ENCODE data around the gene SLC6A20.
"Not testable (repeated sequence)": the region's sequence is repeated elsewhere in the genome, so short reads cannot be mapped to it uniquely, and the experiment has no call there.

SLC6A20 gene

DNA sequence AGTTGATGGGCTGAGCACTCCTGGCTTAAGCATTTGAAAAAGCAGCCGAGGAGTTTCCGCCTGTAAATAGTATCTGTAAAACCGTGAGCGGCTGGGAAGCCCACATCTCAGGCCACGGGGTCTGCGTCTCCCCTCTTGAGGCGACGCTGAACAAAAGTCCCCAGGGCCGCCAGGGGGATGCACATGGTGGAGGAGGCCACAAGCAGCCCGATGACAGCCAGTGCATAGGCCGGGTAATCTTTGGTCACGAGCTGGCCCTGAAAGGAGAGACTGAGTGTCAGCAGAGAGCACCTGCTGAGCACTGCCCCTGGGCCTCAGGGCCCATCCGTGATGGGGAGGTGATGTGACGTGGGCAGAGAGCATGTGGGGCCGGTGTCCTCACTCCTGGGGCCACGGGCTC lies 37.5 kb downstream of the SLC6A20 start:
- DNase-seq (ENCODE audit: low spot score) = no peak

DNA sequence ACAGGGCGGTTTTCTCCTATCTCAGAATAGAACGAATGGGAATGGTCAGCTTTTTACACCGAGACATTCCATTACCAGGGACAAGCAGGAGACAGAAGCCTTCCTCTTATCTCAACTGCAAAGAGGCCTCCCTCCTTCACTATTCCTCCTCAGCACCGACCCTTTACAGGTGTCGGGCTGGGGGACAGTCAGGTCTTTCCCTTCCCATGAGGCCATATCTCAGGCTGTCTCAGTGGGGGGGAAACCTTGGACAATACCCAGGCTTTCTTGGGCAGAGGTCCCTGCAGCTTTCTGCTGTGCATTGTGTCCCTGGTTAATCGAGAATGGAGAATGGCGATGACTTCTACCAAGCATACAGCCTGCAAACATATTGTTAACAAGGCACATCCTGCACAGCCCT lies 39.2 kb downstream of the SLC6A20 start:
- DNase-seq (ENCODE audit: low spot score) = not testable (repeated sequence)

DNA sequence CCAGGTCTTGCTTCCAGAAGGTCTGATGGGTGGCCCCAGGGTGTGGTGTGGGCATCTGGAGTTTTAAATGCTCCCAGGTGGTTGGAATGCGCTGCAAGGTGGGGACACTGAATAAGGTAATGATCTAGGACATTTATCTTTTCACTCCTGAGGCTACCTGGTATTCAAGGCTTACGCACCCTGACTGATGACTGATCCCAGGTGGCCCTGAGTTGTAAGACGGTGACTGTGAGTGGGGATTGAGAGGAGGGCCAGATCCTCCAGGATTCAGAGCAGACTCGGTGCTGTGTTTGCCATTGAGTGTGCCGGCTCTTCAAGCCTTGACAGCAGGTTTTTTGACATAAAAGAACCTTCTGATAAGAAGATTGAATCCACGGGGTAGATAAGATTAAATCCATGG lies 40.3 kb downstream of the SLC6A20 start:
- DNase-seq (ENCODE audit: low spot score) = no peak

DNA sequence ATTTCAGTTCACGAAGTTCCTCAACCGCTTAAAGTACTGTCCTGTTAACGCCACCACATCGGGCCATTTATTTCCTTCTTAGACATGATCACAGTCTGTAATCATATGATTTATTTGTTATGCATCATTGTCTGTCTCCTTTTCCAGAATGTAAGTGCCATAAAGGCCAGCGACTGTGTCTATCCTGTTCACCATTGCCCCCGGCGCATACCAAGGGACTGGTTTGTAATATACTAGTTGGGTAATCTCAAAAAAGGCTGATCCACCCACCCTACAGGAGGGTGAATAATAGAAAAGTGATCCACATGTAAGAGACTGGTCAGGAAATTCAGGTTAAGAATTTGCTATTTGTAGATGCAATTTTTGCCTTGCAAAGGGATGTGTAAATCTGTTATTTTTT lies 41.9 kb downstream of the SLC6A20 start:
- DNase-seq (ENCODE audit: low spot score) = no peak

DNA sequence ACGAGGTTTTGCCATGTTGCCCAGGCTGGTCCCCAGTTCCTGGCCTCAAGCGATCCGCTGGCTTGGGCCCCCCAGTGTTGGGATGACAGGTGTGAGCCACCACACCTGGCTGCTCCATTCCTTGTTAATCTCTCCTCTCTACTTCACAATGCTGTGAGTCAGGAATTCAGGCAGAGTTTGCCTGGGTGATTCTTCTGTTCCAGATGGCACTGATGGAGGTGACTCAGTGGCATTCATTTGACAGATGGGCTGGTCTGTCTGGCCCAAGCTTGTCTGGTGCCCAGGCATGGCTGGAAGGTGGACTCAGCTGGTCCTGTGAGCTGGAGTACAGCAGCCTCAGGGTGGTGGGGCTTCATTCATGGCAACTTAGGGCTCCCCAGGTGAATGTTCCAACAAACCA lies 43.2 kb downstream of the SLC6A20 start:
- no peak for DNase-seq (ENCODE audit: low spot score)

DNA sequence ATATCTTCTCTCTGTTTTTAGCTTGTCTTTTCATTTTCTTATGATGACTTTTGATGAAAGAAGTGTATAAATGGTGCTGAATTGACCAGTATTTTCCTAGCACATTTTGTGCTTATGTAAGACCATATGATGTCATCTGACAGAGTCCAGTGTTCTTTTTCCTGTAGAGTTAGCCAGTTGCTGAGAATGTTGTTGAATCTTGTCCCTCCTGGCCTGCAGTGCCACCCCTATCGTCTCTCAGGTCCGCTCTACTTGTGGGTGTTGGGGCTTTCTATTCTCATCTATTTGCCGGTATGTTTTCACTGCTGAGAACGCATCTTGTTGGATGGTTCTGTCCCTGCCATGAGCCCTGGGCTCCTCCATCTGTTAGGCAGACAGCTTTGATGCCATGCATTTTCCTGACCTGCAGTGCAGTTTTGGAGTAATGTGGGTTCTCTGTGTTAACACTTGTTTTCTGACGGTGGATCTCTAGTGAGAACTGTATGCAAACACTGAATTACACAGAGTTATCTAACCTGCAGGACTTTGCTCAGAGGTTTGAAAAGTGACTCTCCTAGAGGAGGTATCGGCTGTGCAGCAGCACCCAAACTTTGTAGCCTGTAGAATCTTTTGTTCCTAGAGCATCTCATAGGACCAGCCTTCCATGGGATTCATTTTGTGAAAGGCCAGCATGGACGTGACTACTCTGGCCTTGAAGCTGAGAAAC lies 44.6 kb downstream of the SLC6A20 start:
- DNase-seq (ENCODE audit: low spot score) = no peak

DNA sequence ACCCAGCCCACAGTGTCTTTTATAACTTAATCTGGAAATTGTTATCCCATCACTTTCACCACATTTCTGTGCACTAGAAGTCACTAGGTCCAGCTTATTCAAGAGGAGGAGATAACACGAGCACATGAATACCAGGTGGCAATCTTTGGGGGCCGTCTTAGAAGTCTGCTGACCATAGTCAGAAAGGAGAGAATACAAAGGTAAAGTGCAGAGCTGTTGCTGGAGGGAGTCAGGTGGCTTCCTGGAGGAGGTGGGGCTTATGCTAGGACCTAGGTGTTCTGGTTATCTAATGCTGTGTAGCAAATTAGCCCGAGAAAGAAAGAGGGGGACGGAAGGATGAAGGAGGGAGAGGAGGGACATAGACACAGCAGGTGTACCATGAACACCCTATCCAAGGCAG lies 46.5 kb downstream of the SLC6A20 start:
- no peak for DNase-seq (ENCODE audit: low spot score)

DNA sequence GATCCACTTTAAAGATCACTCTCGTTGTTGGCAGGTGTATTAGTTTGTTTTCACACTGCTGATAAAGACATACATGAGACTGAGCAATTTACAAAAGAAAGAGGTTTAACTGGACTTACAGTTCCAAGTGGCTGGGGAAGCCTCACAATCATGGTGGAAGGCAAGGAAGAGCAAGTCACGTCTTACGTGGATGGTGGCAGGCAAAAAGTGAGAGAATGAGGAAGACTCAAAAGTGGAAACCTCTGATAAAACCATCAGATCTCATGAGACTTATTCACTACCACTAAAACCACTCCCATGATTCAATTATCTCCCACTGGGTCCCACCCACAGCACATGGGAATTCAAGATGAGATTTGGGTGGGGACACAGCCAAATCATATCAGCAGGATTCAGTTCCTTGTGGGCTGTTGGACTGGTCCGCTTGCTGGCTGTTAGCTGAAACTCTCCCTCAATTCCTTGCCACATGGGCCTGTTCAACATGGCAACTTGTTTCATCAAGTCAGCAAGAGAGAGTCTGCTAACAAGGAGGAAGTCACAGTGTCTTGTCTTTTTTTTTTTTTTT lies 47.2 kb downstream of the SLC6A20 start:
- DNase-seq (ENCODE audit: low spot score) = not testable (repeated sequence)

DNA sequence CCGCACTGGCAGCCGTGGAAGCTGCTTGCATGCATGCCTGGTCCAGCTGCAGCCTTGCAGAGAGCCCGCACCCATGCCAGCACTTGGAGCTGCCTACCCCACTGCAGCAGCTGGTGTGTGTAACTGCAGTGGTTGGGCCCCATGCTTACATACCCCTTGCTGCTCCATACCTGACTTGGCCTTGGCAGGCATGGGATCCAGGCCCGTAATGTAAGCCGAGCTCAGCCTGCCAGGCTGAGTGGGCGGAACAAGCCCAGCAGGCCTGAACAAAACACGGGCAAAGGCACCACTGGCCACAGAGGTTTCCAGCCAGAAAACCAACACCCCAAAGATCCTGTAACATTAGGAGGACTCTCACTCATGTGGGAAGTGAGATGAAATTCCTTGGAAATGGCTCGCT lies 48.3 kb downstream of the SLC6A20 start:
- no peak for DNase-seq (ENCODE audit: low spot score)

DNA sequence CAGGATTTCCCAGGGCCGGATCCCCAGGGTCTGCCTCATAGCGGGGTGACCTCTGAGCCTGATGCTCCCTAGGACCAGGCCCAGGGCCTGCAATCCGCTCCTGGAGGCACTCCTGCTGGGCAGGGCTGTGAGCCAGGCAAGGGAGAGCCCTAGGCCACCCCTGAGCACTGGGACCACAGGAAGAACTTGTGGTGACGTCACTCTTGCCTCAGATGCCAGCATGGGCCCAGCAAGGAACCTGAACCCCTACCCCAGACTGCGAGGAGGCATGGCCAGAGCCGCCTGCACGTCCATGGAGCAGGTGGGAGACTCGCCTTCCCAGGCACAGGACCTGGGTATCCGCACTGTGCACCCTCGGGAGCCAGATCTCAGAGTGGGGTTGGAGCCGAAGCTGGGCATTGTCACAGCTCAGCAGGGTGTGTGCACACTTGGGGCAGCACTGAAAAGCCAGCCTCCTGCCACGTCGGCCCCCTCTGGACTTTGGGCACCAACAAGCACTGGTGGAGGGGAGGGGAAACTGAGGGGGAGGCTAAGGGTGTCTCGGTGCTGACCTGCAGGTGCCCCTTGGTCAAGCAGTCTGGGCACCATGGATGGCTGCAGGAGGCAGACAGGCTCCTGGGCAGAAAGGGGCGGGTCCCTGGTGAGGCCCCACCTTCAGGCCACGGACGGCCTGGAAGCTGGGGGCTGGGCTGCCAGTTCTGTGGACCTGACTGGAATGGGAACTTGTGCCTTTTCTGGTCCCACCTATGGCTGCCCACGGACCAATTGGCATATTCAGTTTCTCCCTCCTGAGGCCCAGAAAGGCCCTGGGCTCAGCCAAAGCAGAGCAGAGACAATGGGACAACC lies 49.3 kb downstream of the SLC6A20 start:
- no peak for DNase-seq (ENCODE audit: low spot score)

DNA sequence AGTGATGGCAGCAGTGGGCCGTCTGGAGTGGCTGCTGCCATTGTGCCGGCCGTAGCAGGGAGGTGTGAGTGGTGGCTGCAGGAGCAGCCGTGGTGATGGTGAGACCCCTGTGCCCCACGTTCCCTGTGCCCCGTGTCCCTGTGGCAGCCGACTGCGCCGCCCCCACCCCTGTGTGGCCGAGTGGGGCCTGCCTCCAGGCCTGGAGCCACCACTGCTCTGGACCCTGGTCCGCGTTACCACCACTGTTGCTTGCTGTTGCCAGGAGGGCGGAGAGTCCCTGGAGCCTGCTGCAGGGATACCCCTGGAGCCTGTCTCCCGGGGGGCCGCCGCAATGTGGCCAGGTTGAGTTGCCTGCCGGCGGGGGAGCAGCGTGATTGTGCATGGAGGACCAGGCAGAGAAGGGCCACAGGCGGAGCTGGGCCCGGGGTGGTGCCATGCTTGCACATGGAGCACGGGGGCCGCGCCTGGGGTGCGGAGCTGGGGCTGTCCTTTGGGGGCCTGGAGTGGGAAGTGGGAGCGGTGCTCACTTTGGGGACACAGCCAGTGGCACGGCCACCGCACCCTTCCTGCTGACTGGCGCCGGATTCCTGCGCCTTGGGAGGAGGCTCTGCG lies 50.1 kb downstream of the SLC6A20 start:
- no peak for DNase-seq (ENCODE audit: low spot score)

DNA sequence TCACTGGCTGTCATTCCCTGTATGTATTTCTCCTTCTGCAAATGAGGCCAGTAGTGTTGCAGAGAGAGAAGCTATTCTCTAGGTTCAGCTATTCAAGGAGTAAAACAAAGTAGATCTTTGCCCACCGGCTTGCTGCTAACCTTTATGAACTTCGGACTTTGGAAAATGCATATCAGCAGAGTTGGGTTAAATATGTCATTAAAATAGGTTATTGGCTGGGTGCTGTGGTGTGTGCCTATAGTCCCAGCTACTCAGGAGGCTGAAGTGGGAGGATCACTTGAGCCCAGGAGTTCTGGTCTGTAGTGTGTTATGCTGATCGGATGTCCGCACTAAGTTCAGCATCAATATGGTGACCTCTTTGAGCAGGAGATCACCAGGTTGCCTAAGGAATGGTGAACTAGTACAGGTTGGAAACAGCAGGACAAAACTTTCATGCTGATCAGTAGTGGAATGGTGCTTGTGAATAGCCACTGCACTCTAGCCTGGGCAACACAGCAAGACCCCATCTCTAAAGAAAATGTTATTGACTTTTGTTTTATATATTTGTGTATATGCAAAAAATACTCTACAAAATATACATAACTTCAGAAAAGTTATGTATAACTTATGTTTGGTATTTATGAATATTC lies 53.8 kb downstream of the SLC6A20 start:
- DNase-seq (ENCODE audit: low spot score) = no peak

DNA sequence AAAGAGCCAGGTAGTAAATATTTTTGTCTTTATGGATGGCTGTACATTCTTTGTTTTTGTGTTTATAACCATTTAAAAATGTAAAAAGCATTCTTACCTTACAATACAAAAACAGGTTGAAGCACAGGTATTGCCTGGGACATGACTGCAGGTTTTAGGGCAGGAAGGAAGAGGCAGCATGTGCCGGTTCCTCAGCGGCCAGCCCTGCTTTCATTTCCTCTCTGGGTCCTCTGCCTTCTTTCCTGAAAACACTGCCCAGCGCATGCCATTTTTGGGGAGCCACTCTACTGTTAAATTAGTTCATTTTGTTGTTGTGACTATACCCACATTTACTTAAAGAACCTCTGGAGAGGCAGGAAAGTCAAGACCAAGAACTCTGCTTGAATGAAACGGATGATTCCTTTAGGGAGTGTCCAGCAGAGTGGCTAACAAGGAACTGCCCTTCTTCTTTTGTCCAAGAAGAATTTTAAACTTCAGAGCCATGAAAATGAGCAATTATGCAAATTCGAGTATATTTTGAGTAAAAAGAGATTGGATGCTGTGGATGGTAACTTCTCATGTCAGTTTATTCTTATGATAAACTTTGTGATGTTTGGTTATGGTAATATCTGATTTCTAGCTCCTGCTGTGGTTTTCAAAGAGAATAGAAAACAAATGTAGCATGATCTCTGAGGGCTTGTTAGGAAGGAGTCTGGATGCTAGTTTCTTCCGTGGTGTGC lies 54.4 kb downstream of the SLC6A20 start:
- no peak for DNase-seq (ENCODE audit: low spot score)

DNA sequence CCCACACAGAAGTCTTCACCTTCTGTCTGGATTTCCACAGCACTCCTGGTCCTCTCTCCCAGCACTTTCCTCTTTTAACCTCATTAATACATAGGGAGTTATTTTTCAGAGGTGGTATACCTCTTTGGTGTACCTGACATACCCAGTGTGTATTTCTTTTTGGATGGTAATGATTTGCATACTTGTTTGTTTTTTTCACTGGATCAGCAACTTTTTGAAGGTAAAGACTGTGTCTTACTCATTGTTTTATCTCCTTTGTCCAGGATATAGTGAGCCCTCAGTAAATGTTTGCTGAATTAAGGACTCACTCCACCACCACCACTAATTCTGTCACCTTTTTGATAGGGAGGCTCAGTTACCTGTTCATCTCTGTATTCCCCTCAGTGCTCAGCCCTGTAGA lies 55.1 kb downstream of the SLC6A20 start:
- no peak for DNase-seq (ENCODE audit: low spot score)

DNA sequence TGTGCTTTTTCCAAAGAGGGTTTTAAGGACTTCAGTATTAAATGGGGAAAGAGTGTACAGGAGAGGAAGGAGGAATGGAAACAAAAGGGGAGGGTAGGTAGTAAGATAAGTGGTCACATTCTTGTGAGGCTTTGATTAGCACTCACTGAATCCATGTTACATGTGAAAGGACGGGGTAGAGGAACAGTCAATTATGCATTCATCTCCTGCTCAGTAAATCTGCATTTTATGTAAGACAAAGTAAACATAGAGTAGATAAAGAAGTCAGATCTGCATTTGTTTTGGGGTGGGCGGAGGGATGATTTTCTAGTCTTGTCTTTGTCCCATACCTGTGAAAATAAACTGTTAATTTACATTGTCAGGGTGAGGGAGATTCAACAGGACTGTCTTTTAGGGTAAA lies 56.3 kb downstream of the SLC6A20 start:
- no peak for DNase-seq (ENCODE audit: low spot score)

DNA sequence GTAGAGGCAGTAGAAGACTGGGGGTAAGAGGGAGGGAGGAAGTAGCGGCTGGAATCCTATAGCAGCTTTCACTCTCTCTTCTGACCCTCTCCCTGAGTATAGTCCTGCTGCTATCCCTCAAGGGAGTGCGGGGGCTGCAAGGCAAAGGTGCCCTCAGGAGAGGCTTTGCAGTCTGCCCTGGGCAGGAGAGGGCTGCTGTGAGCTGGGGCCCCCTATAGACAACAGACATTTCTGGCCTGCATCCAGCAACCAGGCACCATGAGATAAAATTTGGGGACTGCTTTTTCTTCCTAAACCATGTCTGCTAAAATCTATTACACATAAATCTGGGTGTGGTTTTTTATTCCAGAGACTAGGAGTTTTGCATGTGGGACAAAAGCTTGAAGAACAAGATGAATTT lies 59.1 kb downstream of the SLC6A20 start:
- no peak for DNase-seq (ENCODE audit: low spot score)

DNA sequence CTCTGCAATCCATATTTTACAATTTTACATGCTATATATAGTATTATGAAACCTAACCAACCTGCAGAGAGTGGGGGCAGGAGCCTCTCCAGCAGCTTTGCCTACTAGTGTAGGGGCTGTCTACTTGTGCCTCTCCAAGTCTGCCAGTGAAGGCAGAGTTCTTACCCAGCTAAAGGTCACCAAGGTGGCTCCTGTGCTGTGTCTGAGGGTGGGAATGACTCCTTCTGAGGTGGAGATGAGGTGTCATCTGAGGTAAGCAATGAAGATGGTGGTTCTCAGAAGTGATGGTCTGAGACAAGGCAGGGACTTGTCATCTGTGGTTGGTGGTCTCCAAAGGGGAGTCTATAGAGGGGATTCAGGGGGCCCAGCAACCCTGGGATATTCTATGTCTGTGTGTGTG lies 59.6 kb downstream of the SLC6A20 start:
- DNase-seq (ENCODE audit: low spot score) = no peak

DNA sequence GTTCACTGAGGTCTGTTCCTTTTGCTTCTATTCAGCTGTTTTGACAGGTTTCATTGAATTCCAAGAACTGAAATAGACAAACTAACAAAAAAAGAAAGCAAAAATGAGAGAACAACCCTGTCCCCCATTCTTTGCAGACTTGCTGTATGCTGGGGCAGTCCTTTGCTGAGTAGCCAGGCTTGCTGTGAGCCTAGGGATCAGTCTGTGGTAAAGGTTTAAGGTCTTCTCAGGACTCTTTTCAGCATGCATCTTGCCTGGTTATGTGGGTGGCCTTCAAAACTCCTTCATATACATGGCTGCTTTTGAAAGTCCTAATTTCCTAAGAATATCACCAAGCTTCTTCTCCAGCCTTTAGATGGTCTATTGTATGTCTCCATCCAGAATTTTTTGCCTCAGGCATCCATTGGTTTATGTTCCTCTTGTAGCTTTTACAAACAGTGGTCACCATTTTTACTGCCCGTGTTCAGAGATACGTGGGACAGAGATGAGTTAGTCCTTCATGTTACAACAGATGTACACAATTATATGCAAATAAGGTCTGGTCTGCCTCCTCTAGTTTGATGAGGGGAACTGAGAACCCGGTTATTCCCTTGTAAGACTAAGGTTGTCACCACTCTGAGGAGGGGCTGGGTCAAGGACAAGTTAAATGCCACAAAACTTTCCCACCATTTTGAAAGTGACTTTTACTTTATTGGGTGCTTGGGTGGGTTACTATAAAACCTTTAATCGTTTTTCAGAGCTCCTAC lies 65.8 kb downstream of the SLC6A20 start:
- DNase-seq (ENCODE audit: low spot score) = no peak

DNA sequence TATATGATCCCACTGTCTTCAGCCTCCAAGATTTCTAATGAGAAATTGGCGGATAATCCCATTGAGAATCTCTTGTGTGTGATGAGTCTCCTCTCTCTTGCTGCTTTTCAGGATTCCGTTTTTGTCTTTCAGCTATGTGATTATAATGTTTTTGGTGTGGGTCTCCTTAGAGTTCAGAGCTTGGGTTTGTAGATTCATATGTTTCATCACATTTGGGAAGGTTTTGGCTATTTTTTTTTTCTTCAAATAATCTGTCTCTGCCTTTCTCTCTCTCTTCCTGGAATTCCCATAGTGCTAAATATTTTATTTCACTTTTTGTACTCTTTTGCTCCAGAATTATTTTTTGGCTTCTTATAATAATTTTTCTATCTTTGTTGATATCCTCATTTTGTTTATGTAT lies 66.7 kb downstream of the SLC6A20 start:
- no peak for DNase-seq (ENCODE audit: low spot score)

DNA sequence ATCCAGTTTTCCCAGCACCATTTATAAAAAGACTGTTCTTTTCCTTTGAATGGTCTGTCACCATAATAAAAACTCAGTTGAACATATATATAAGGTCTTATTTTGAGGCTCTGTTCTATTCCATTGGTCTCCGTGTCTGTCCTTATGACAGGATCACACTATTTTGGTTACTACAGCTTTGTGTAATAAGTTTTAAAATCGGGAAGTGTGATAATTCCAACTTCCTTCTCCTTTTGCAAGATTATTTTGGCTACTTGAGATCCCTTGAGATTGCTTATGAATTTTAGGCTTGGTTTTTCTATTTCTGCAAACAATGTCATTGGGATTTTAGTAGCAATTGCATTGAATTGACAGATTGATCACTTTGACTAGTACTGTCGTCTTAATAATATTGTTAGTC lies 71.4 kb downstream of the SLC6A20 start:
- no peak for DNase-seq (ENCODE audit: low spot score)
